H9 (cell line): ENCODE results near the gene ABCC12. TPM values are rescaled to one million over a fixed set of nuclear protein-coding genes. Genes with fewer than 3 reads are reported as not detected.

Experiments used
- DNase-seq: peaks from one replicate; pipeline ENCODE4 v3.0.0-alpha.2; 2017
- H2AFZ ChIP-seq: one replicate; pipeline ENCODE4 v1.6.1; 2013; ENCODE audit warnings: mild to moderate bottlenecking, low read length, control low read depth, moderate library complexity
- H2AK5ac ChIP-seq: 2 replicates; pipeline ENCODE4 v1.6.1; 2013; ENCODE audit warnings: low read length, control low read depth, mixed read lengths; ENCODE audit not compliant: insufficient read length
- H2BK120ac ChIP-seq: one replicate; pipeline ENCODE4 v1.6.1; 2013; ENCODE audit warnings: low read depth, mild to moderate bottlenecking, low read length, control low read depth, inconsistent platforms; ENCODE audit not compliant: poor library complexity, severe bottlenecking
- H2BK12ac ChIP-seq: 2 replicates; pipeline ENCODE4 v1.6.1; 2013; ENCODE audit warnings: low read length, control low read depth, mixed read lengths, low read depth; ENCODE audit not compliant: insufficient read length
- H2BK15ac ChIP-seq: 2 replicates; pipeline ENCODE4 v1.6.1; 2013; ENCODE audit warnings: low read depth, low read length, control low read depth
- H2BK20ac ChIP-seq: one replicate; pipeline ENCODE4 v1.6.1; 2013; ENCODE audit warnings: low read depth, mild to moderate bottlenecking, low read length, control low read depth, inconsistent platforms; ENCODE audit not compliant: poor library complexity, severe bottlenecking
- H2BK5ac ChIP-seq: 2 replicates; pipeline ENCODE4 v1.6.1; 2013; ENCODE audit warnings: low read length, control low read depth, mixed read lengths; ENCODE audit not compliant: insufficient read length
- H3K14ac ChIP-seq: 2 replicates; pipeline ENCODE4 v1.6.1; 2013; ENCODE audit warnings: low read length, control low read depth; ENCODE audit not compliant: insufficient read depth
- H3K18ac ChIP-seq: 2 replicates; pipeline ENCODE4 v1.6.1; 2013; ENCODE audit warnings: low read depth, mild to moderate bottlenecking, mixed read lengths, low read length, control low read depth; ENCODE audit not compliant: insufficient read length
- H3K23ac ChIP-seq: 2 replicates; pipeline ENCODE4 v1.6.1; 2013; ENCODE audit warnings: low read length, control low read depth, mixed read lengths, low read depth; ENCODE audit not compliant: insufficient read length
- H3K23me2 ChIP-seq: 2 replicates; pipeline ENCODE4 v1.6.1; 2013; ENCODE audit warnings: low read depth, mild to moderate bottlenecking, mixed read lengths, low read length, control low read depth; ENCODE audit not compliant: insufficient read length, poor library complexity, severe bottlenecking
- H3K27ac ChIP-seq: 2 replicates; pipeline ENCODE4 v1.5.1; 2013; ENCODE audit warnings: low read length, control low read depth, mixed read lengths, low read depth; ENCODE audit not compliant: insufficient read length
- H3K27me3 ChIP-seq: 2 replicates; pipeline ENCODE4 v1.6.1; 2013; ENCODE audit warnings: low read length, control low read depth, inconsistent platforms; ENCODE audit not compliant: insufficient read depth
- H3K4ac ChIP-seq: 2 replicates; pipeline ENCODE4 v1.6.1; 2013; ENCODE audit warnings: low read depth, mild to moderate bottlenecking, control low read depth, inconsistent platforms, low read length, moderate library complexity
- H3K4me1 ChIP-seq: 2 replicates; pipeline ENCODE4 v1.6.1; 2013; ENCODE audit warnings: low read length, control low read depth, inconsistent platforms; ENCODE audit not compliant: insufficient read depth
- H3K4me2 ChIP-seq: 2 replicates; pipeline ENCODE4 v1.6.1; 2013; ENCODE audit warnings: low read length, control low read depth, mixed read lengths; ENCODE audit not compliant: insufficient read length, insufficient read depth
- H3K56ac ChIP-seq: 2 replicates; pipeline ENCODE4 v1.6.1; 2013; ENCODE audit warnings: low read depth, mild to moderate bottlenecking, mixed read lengths, low read length, control low read depth; ENCODE audit not compliant: insufficient read length
- H3K79me1 ChIP-seq: 2 replicates; pipeline ENCODE4 v1.6.1; 2013; ENCODE audit warnings: low read depth, mild to moderate bottlenecking, moderate library complexity, low read length, control low read depth, inconsistent platforms; ENCODE audit not compliant: insufficient read depth, poor library complexity, severe bottlenecking
- H3K79me2 ChIP-seq: 2 replicates; pipeline ENCODE4 v1.6.1; 2013; ENCODE audit warnings: low read length, control low read depth, inconsistent platforms; ENCODE audit not compliant: insufficient read depth
- H3K9ac ChIP-seq: 2 replicates; pipeline ENCODE4 v1.6.1; 2013; ENCODE audit warnings: low read length, control low read depth, mixed read lengths; ENCODE audit not compliant: insufficient read length; ENCODE audit errors: extremely low read depth
- H3K9me3 ChIP-seq: one replicate; pipeline ENCODE4 v1.6.1; 2013; ENCODE audit warnings: low read depth, low read length, inconsistent platforms; ENCODE audit not compliant: control insufficient read depth
- H3T11ph ChIP-seq: one replicate; pipeline ENCODE4 v1.6.1; 2013; ENCODE audit warnings: mild to moderate bottlenecking, low read length, control low read depth, inconsistent platforms
- H4K20me1 ChIP-seq: one replicate; pipeline ENCODE4 v1.6.1; 2013; ENCODE audit not compliant: control insufficient read depth, insufficient read length, insufficient read depth
- H4K5ac ChIP-seq: 2 replicates; pipeline ENCODE4 v1.6.1; 2013; ENCODE audit warnings: low read depth, mild to moderate bottlenecking, mixed read lengths, low read length, control low read depth; ENCODE audit not compliant: insufficient read length
- H4K8ac ChIP-seq: replicated peaks from 2 replicates; pipeline ENCODE4 v1.6.1; 2013; ENCODE audit warnings: low read length, control low read depth, mixed read lengths, low read depth; ENCODE audit not compliant: insufficient read length
- H4K91ac ChIP-seq: 2 replicates; pipeline ENCODE4 v1.6.1; 2013; ENCODE audit warnings: low read depth, mild to moderate bottlenecking, moderate library complexity, mixed read lengths, low read length, control low read depth; ENCODE audit not compliant: insufficient read length
- H3K27ac Mint-ChIP-seq, 3 experiments: 2 replicates in 2 of 3; 3 replicates in 1 of 3; pipeline ENCODE4 v1.8.0; 2020 to 2021; ENCODE audit warnings: mixed read lengths in 3 of 3, mild to moderate bottlenecking in 1 of 3, moderate library complexity in 1 of 3
- H3K27me3 Mint-ChIP-seq: 2 replicates; pipeline ENCODE4 v1.8.0; 2021; ENCODE audit warnings: low read depth, mild to moderate bottlenecking, moderate library complexity, mixed read lengths
- H3K36me3 Mint-ChIP-seq, 3 experiments: 2 replicates in 2 of 3; 3 replicates in 1 of 3; pipeline ENCODE4 v1.8.0; 2020 to 2021; ENCODE audit warnings: low read depth in 3 of 3, mixed read lengths in 3 of 3; ENCODE audit not compliant: insufficient read depth in 1 of 3
- H3K4me1 Mint-ChIP-seq, 2 experiments: 2 replicates each; pipeline ENCODE4 v1.8.0; 2020; ENCODE audit warnings: mixed read lengths in 2 of 2
- H3K4me3 Mint-ChIP-seq, 2 experiments: 2 replicates in 1 of 2; 3 replicates in 1 of 2; pipeline ENCODE4 v1.8.0; 2020 to 2021; ENCODE audit warnings: mild to moderate bottlenecking in 2 of 2, mixed read lengths in 2 of 2, moderate library complexity in 1 of 2
- H3K9me3 Mint-ChIP-seq, 2 experiments: 2 replicates in 1 of 2; 3 replicates in 1 of 2; pipeline ENCODE4 v1.8.0; 2020; ENCODE audit warnings: mild to moderate bottlenecking in 2 of 2, mixed read lengths in 2 of 2, moderate library complexity in 1 of 2
- CTCF ChIP-seq: fragments of 200-600 bp; sonication (generic); conservative IDR thresholded peaks from 3 replicates; pipeline ENCODE4 v1.8.0; 2021; ENCODE audit warnings: antibody characterized with exemption, mild to moderate bottlenecking
- WGBS: extraction: QIAGEN DNeasy Blood & Tissue Kit; methylation state at CpG from one replicate; pipeline ENCODE4 v1.1.7; 2013; ENCODE audit warnings: missing lambda C conversion rate, low lambda C conversion rate, mixed read lengths; ENCODE audit not compliant: insufficient read length; ENCODE audit errors: extremely low coverage; 5-methylcytosine and 5-hydroxymethylcytosine counted together
- total RNA-seq: library from RNA; stranded (reverse); gene quantifications from 2 replicates; pipeline ENCODE4 v1.2.1, GENCODE V29; 2021

Gene ABCC12
- total RNA-seq, 1 experiment from 2014 or later = 0.09 TPM

DNA sequence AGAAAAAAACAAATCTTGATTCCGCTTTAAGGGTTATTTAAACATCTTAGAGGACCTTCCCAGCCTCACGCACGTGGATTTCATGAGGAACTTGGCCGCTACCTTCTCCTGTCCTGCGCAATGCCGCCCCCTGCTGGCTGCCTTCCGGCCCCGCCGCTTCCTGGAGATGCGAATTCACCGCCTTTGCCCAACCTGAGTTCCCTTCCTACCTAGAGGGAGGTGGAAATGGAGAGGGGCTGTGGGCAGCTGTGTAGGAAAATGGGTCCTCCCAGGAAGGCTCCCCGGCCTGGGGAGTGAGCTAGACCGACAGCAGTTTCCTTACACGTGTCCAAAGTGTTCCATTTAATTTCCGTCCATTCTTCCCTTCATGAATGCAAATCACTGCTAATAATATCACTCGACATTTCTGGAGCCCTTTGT, 1.0 kb upstream of the ABCC12 start:
- Histone ChIP-seq H3K4ac (no peak overlapping the region), H3K79me1 (no peaks in the 10 kb centered on the region), H3K9me3 (no peaks in the 10 kb centered on the region), H3K56ac (no peak overlapping the region), H3K18ac (no peak overlapping the region), H2AK5ac (no peak overlapping the region), H3K79me2 (no peaks in the 10 kb centered on the region), H3K23ac (no peak overlapping the region), H3K4me1 (no peaks in the 10 kb centered on the region), H3K4me2 (no peak overlapping the region), H4K5ac (no peak overlapping the region), H2BK12ac (no peak overlapping the region), H2BK20ac (no peak overlapping the region), H2AFZ (no peak overlapping the region), H4K91ac (no peak overlapping the region), H2BK15ac (no peak overlapping the region), H3T11ph (no peak overlapping the region), H4K8ac (no peak overlapping the region), H3K27me3 (no peaks in the 10 kb centered on the region), H2BK120ac (no peak overlapping the region), H3K14ac (no peak overlapping the region), H4K20me1 (no peaks in the 10 kb centered on the region), H3K27ac (no peak overlapping the region), H2BK5ac (no peak overlapping the region), H3K9ac (no peak overlapping the region), H3K23me2 (no peaks in the 10 kb centered on the region)
- Mint-ChIP-seq H3K4me1 (peaks cover 2 to 7% of the 10 kb centered on the region in 2 experiments; a peak in 2 of 4 replicates), H3K27me3 (peaks cover 14% of the 10 kb centered on the region), H3K4me3 (no peak overlapping the region), H3K9me3 (no peaks in the 10 kb centered on the region; a peak in 1 of 5 replicates), H3K27ac (no peak overlapping the region), H3K36me3 (no peaks in the 10 kb centered on the region; a peak in 1 of 7 replicates)
- peak; percentile 99 for TF ChIP-seq CTCF
- DNase-seq = peak; percentile 85
- WGBS = no CpG with 5 or more reads among the region's 16 CpGs
